Measurements from ENCODE around the gene ZBTB7A.

ZBTB7A gene

GRCh38 chr19:4093643-4094175 is 27.0 kb upstream of the ZBTB7A start:
- no peak for DNase-seq

GRCh38 chr19:4090356-4091220 is 23.9 kb upstream of the ZBTB7A start:
- DNase-seq, result no peak

GRCh38 chr19:4089946-4090345 is 23.2 kb upstream of the ZBTB7A start:
- no peak for DNase-seq

GRCh38 chr19:4089400-4089908 is 22.8 kb upstream of the ZBTB7A start:
- DNase-seq, result no peak

- no peak for DNase-seq
Measured at GRCh38 chr19:4088975-4089374, 22.3 kb upstream of the ZBTB7A start.

GRCh38 chr19:4087787-4088679 is 21.3 kb upstream of the ZBTB7A start:
- DNase-seq, result no peak

- no peak for DNase-seq
Measured at GRCh38 chr19:4086411-4086867, 19.7 kb upstream of the ZBTB7A start.

- no peak for DNase-seq
Measured at GRCh38 chr19:4084547-4084877, 17.8 kb upstream of the ZBTB7A start.

GRCh38 chr19:4083677-4084546 is 17.2 kb upstream of the ZBTB7A start:
- DNase-seq, result no peak

GRCh38 chr19:4082172-4082571 is 15.5 kb upstream of the ZBTB7A start:
- DNase-seq, result no peak

GRCh38 chr19:4081441-4082129 is 14.9 kb upstream of the ZBTB7A start:
- no peak for DNase-seq

- DNase-seq, result no peak
Measured at GRCh38 chr19:4080473-4080872, 13.8 kb upstream of the ZBTB7A start.

GRCh38 chr19:4077800-4078684 is 11.3 kb upstream of the ZBTB7A start:
- no peak for DNase-seq

GRCh38 chr19:4077007-4077374 is 10.3 kb upstream of the ZBTB7A start:
- no peak for DNase-seq

GRCh38 chr19:4075373-4075772 is 8.7 kb upstream of the ZBTB7A start:
- DNase-seq, result no peak

- DNase-seq, result no peak
Measured at GRCh38 chr19:4071610-4072009, 4.9 kb upstream of the ZBTB7A start.

GRCh38 chr19:4069331-4069959 is 2.7 kb upstream of the ZBTB7A start:
- DNase-seq, result no peak

GRCh38 chr19:4068047-4068966 is 1.6 kb upstream of the ZBTB7A start:
- no peak for DNase-seq

- DNase-seq, result no peak
Measured at GRCh38 chr19:4067396-4068046, 822 bp upstream of the ZBTB7A start.

Measured in DMS153 (cell line).